HCT116 (cell line): ENCODE data around the gene NBEAL2.

Experiments used
- EZH2 ChIP-seq: fragments of 200-600 bp; sonication (generic); IDR thresholded peaks from 2 replicates; pipeline ENCODE4 v1.6.1; 2017; ENCODE audit warnings: antibody characterized with exemption, mixed run types
- POLR2A ChIP-seq: IDR thresholded peaks from 2 replicates; pipeline ENCODE4 v1.7.0; 2011; ENCODE audit warnings: borderline replicate concordance; ENCODE audit not compliant: insufficient read depth, insufficient read length; ENCODE audit errors: extremely low read depth
- POLR2AphosphoS5 ChIP-seq: IDR thresholded peaks from 2 replicates; pipeline ENCODE4 v1.6.1; 2011; ENCODE audit warnings: mild to moderate bottlenecking, low read depth, low read length, moderate library complexity
- RAD21 ChIP-seq: IDR thresholded peaks from 2 replicates; pipeline ENCODE4 v1.6.1; 2012; ENCODE audit warnings: low read depth, mild to moderate bottlenecking
- SP1 ChIP-seq: IDR thresholded peaks from 2 replicates; pipeline ENCODE4 v1.6.1; 2012; ENCODE audit warnings: low read depth
- TCF7L2 ChIP-seq: IDR thresholded peaks from 2 replicates; pipeline ENCODE4 v1.7.0; 2011; ENCODE audit warnings: borderline replicate concordance, inconsistent platforms; ENCODE audit not compliant: insufficient read depth, insufficient read length; ENCODE audit errors: extremely low read depth
- TF ChIP-seq, protein P1 (sequence below), 3 experiments: fragments of 200-600 bp in 1 of 3; sonication (generic) in 1 of 3; IDR thresholded peaks in 2 of 3; conservative IDR thresholded peaks in 1 of 3; 2 replicates each; pipeline ENCODE4 v1.5.1; 2012 to 2017; ENCODE audit warnings: low read depth in 2 of 3, low read length in 2 of 3, antibody characterized with exemption in 1 of 3, borderline replicate concordance in 1 of 3, control low read depth in 1 of 3, mild to moderate bottlenecking in 1 of 3, mixed read lengths in 1 of 3, mixed run types in 1 of 3, moderate library complexity in 1 of 3; ENCODE audit not compliant: insufficient read depth in 1 of 3
- TF ChIP-seq, protein P2 (sequence below): IDR thresholded peaks from 2 replicates; pipeline ENCODE4 v1.6.1; 2012

DNA sequence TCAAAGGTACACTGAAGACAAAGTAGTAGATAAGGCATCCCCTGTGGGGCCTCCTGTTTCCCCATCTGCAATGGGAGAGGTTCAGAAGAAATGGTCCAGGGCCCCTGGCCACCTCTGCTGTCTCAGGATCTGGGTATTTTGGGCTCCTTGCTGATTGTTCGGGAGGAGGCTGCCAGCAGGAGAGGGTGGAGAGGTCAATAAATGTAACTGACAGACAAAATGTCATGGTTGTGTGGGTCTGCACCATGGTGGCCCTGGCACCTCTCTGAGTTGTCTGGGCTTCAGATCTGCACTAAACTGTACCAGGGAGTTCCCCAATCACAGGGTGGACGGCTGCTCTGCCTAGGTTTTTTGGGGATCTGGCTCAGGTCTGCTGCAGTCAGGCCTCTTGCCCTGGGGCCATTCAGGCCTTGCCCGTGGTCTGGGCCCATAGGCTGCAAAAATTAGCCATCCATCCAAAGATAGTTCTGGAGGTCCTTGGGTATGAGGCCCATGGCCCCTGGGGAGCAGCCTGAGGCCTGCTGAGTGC, 7.4 kb downstream of the NBEAL2 start:
- TF ChIP-seq EZH2 (no peak), TCF7L2 (no peak), POLR2A (no peak), POLR2AphosphoS5 (no peak), RAD21 (no peak), SP1 (no peak)
- TF ChIP-seq, protein P1, sequence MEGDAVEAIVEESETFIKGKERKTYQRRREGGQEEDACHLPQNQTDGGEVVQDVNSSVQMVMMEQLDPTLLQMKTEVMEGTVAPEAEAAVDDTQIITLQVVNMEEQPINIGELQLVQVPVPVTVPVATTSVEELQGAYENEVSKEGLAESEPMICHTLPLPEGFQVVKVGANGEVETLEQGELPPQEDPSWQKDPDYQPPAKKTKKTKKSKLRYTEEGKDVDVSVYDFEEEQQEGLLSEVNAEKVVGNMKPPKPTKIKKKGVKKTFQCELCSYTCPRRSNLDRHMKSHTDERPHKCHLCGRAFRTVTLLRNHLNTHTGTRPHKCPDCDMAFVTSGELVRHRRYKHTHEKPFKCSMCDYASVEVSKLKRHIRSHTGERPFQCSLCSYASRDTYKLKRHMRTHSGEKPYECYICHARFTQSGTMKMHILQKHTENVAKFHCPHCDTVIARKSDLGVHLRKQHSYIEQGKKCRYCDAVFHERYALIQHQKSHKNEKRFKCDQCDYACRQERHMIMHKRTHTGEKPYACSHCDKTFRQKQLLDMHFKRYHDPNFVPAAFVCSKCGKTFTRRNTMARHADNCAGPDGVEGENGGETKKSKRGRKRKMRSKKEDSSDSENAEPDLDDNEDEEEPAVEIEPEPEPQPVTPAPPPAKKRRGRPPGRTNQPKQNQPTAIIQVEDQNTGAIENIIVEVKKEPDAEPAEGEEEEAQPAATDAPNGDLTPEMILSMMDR (IDR thresholded peaks at IDR 0.05 in 2 of 3, conservative IDR thresholded peaks at IDR 0.05 in 1 of 3; ENCODE audit: borderline replicate concordance in 1 of 3, insufficient read depth in 1 of 3, low read depth in 2 of 3, low read length in 2 of 3): no peak
- TF ChIP-seq, protein P2, sequence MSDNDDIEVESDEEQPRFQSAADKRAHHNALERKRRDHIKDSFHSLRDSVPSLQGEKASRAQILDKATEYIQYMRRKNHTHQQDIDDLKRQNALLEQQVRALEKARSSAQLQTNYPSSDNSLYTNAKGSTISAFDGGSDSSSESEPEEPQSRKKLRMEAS: no peak
